ENCODE data around the gene AUH.

The AUH gene

GRCh38 chr9:91338681-91339080 lies 23.0 kb downstream of the AUH start:
- Histone ChIP-seq H3K4me3 (ENCODE audit: low read length) (no peak overlapping the region), H3K4me2 (ENCODE audit: low read length) (no peak overlapping the region), H2AFZ (ENCODE audit: low read depth, low read length) (no peak overlapping the region), H3K79me2 (ENCODE audit: low read length) (no peaks in the 10 kb centered on the region), H4K20me1 (ENCODE audit: insufficient read depth, low read length) (0 out of 2 replicates have a peak, but pooled peaks cover 2% of the 10 kb centered on the region), H3K27ac (ENCODE audit: low read length) (no peak overlapping the region), H3K27me3 (ENCODE audit: low read depth, low read length) (no peaks in the 10 kb centered on the region), H3K36me3 (replicated peaks; ENCODE audit: low read depth, low read length) (peaks cover 8% of the 10 kb centered on the region), H3K9ac (ENCODE audit: low read length) (no peak overlapping the region), H3K9me3 (ENCODE audit: insufficient read depth, low read length) (no peaks in the 10 kb centered on the region), H3K4me1 (ENCODE audit: low read length) (no peaks in the 10 kb centered on the region)
- TF ChIP-seq CTCF (IDR thresholded peaks at IDR 0.05; ENCODE audit: low read depth, low read length) (no peak), EZH2phosphoT487 (IDR thresholded peaks at IDR 0.05; ENCODE audit: low read depth) (no peak)

- Histone ChIP-seq H3K4me1 (ENCODE audit: low read length) (no peaks in the 10 kb centered on the region), H3K27ac (ENCODE audit: low read length) (no peak overlapping the region), H3K36me3 (replicated peaks; ENCODE audit: low read depth, low read length) (peaks cover 3% of the 10 kb centered on the region), H3K9me3 (ENCODE audit: insufficient read depth, low read length) (no peaks in the 10 kb centered on the region), H3K9ac (ENCODE audit: low read length) (no peak overlapping the region), H3K4me3 (ENCODE audit: low read length) (no peak overlapping the region), H3K4me2 (ENCODE audit: low read length) (no peak overlapping the region), H2AFZ (ENCODE audit: low read depth, low read length) (no peak overlapping the region), H3K79me2 (ENCODE audit: low read length) (no peaks in the 10 kb centered on the region), H4K20me1 (ENCODE audit: insufficient read depth, low read length) (0 out of 2 replicates have a peak, but pooled peaks cover 2% of the 10 kb centered on the region), H3K27me3 (ENCODE audit: low read depth, low read length) (no peaks in the 10 kb centered on the region)
- TF ChIP-seq EZH2phosphoT487 (IDR thresholded peaks at IDR 0.05; ENCODE audit: low read depth) (no peak), CTCF (IDR thresholded peaks at IDR 0.05; ENCODE audit: low read depth, low read length) (no peak)
These were observed 24.9 kb downstream of the AUH start for GRCh38 chr9:91336786-91337185.

- Histone ChIP-seq H3K36me3 (replicated peaks; ENCODE audit: low read depth, low read length) (no peaks in the 10 kb centered on the region), H4K20me1 (ENCODE audit: insufficient read depth, low read length) (no peaks in the 10 kb centered on the region), H3K9me3 (ENCODE audit: insufficient read depth, low read length) (no peaks in the 10 kb centered on the region), H3K27me3 (ENCODE audit: low read depth, low read length) (no peaks in the 10 kb centered on the region), H3K9ac (ENCODE audit: low read length) (no peak overlapping the region), H3K4me3 (ENCODE audit: low read length) (no peak overlapping the region), H3K27ac (ENCODE audit: low read length) (no peak overlapping the region), H2AFZ (ENCODE audit: low read depth, low read length) (no peak overlapping the region), H3K4me2 (ENCODE audit: low read length) (no peak overlapping the region), H3K4me1 (ENCODE audit: low read length) (no peaks in the 10 kb centered on the region), H3K79me2 (ENCODE audit: low read length) (no peaks in the 10 kb centered on the region)
- TF ChIP-seq EZH2phosphoT487 (IDR thresholded peaks at IDR 0.05; ENCODE audit: low read depth) (no peak), CTCF (IDR thresholded peaks at IDR 0.05; ENCODE audit: low read depth, low read length) (no peak)
These were observed 27.7 kb downstream of the AUH start for GRCh38 chr9:91334053-91334452.

GRCh38 chr9:91333551-91333950 lies 28.2 kb downstream of the AUH start:
- Histone ChIP-seq H3K9ac (ENCODE audit: low read length) (no peak overlapping the region), H2AFZ (ENCODE audit: low read depth, low read length) (no peak overlapping the region), H3K4me1 (ENCODE audit: low read length) (no peaks in the 10 kb centered on the region), H3K4me3 (ENCODE audit: low read length) (no peak overlapping the region), H4K20me1 (ENCODE audit: insufficient read depth, low read length) (no peaks in the 10 kb centered on the region), H3K27me3 (ENCODE audit: low read depth, low read length) (no peaks in the 10 kb centered on the region), H3K36me3 (replicated peaks; ENCODE audit: low read depth, low read length) (no peaks in the 10 kb centered on the region), H3K4me2 (ENCODE audit: low read length) (no peak overlapping the region), H3K9me3 (ENCODE audit: insufficient read depth, low read length) (no peaks in the 10 kb centered on the region), H3K79me2 (ENCODE audit: low read length) (no peaks in the 10 kb centered on the region), H3K27ac (ENCODE audit: low read length) (no peak overlapping the region)
- TF ChIP-seq EZH2phosphoT487 (IDR thresholded peaks at IDR 0.05; ENCODE audit: low read depth): no peak
- no peak for TF ChIP-seq CTCF (IDR thresholded peaks at IDR 0.05; ENCODE audit: low read depth, low read length)
